EH (cell line): Measurements from ENCODE around the gene SNRNP48.
A peak's percentile ranks its signal among the peaks of the same experiment; 100 is the strongest.

Experiments used
- DNase-seq: peaks from one replicate; pipeline ENCODE4 v3.0.0-alpha.2; 2015; ENCODE audit warnings: low read depth

Gene SNRNP48

GRCh38 chr6:7594579-7595125 is 4.7 kb downstream of the SNRNP48 start:
- peak; percentile 2 for DNase-seq

GRCh38 chr6:7604003-7604402 is 14.0 kb downstream of the SNRNP48 start:
- no peak for DNase-seq

- DNase-seq, result no peak
Measured at GRCh38 chr6:7604506-7604905, 14.5 kb downstream of the SNRNP48 start.

GRCh38 chr6:7615611-7616383 is 25.8 kb downstream of the SNRNP48 start:
- DNase-seq, result peak; percentile 63

- peak; percentile 85 for DNase-seq
Measured at GRCh38 chr6:7617801-7618764, 28.1 kb downstream of the SNRNP48 start.

- no peak for DNase-seq
Measured at GRCh38 chr6:7621761-7622160, 31.8 kb downstream of the SNRNP48 start.

- DNase-seq, result no peak
Measured at GRCh38 chr6:7624796-7625710, 35.1 kb downstream of the SNRNP48 start.

- DNase-seq, result no peak
Measured at GRCh38 chr6:7628479-7628878, 38.5 kb downstream of the SNRNP48 start.

GRCh38 chr6:7628909-7629308 is 38.9 kb downstream of the SNRNP48 start:
- DNase-seq, result no peak

- no peak for DNase-seq
Measured at GRCh38 chr6:7629321-7629720, 39.3 kb downstream of the SNRNP48 start.

- no peak for DNase-seq
Measured at GRCh38 chr6:7630792-7631191, 40.8 kb downstream of the SNRNP48 start.

- no peak for DNase-seq
Measured at GRCh38 chr6:7631466-7631865, 41.5 kb downstream of the SNRNP48 start.

- no peak for DNase-seq
Measured at GRCh38 chr6:7632501-7633290, 42.7 kb downstream of the SNRNP48 start.

GRCh38 chr6:7633361-7633760 is 43.4 kb downstream of the SNRNP48 start:
- no peak for DNase-seq

- DNase-seq, result peak; percentile 21
Measured at GRCh38 chr6:7636151-7636550, 46.2 kb downstream of the SNRNP48 start.

- DNase-seq, result no peak
Measured at GRCh38 chr6:7637533-7637932, 47.5 kb downstream of the SNRNP48 start.

GRCh38 chr6:7639427-7639826 is 49.4 kb downstream of the SNRNP48 start:
- DNase-seq, result no peak

GRCh38 chr6:7640016-7640415 is 50.0 kb downstream of the SNRNP48 start:
- no peak for DNase-seq

GRCh38 chr6:7640607-7641577 is 50.9 kb downstream of the SNRNP48 start:
- DNase-seq, result peak; percentile 73

GRCh38 chr6:7642791-7643190 is 52.8 kb downstream of the SNRNP48 start:
- no peak for DNase-seq
